T1000 (cell line): ENCODE measurements around the gene MBD1.
"Not testable (repeated sequence)": the region's sequence is repeated elsewhere in the genome, so short reads cannot be mapped to it uniquely, and the experiment has no call there.

ENCODE experiments used
- DNase-seq: peaks from one replicate; lab custom pipeline; 2025; ENCODE audit warnings: mixed read lengths; lab: John Stamatoyannopoulos, UW

MBD1 gene

DNA sequence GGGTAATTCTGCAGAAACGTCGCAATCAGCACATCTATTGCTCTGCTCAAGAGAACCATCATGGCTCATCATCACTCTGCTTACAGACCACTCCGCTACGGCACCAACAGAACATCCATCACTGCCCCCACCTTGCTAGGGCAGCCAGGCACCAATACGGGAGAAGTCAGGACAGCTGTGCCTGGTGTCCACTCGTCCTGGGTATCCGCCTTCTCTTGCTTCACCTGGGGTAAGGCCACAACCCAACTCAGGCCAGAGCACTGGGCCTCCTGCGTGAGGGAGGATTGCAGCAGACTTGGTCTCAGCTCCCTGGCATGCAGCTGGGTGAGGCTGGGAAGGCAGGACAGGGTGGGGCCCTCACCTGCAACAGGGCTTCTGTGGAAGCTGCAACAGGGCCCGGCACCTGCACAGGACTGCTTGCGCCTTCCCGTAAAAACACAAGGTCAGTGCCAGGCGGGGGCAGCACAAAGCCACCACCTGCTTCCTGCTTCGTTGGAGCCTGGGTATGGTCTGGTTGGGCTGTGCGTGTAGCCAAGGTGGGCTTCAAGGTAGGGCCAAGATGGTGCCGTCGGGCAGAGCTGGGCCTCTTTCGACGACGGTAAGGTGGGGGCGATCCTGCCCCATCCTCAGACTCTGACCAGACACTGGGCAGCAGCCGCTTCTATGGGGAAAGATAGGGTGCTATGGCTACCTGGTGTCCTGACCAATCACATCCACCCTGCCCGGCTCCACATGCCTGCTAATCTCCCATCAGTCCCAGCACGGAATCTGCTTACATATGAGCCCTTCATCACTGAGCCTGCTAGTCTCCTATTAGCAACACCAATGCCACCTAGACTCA, 7.9 kb downstream of the MBD1 start:
- no peak for DNase-seq

DNA sequence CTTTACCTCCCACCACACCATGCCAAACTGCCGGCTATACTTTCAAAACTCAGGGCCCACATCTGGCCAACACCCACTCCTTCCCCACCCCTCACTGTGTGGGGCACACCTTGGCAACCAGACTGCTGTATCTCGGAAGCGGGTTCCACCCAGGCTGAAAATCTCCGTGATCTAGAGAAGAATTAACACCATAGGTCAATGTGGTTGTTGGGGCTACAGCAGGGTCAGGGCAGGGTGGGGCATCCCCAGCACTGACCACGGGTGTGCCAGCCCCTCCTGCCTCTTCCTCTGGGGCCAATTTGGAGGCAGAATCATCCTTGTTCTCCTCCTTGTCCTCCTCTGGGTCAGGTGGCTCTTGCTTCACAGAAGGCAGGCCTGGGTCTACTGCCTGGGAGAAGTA, 8.8 kb downstream of the MBD1 start:
- DNase-seq, result no peak

DNA sequence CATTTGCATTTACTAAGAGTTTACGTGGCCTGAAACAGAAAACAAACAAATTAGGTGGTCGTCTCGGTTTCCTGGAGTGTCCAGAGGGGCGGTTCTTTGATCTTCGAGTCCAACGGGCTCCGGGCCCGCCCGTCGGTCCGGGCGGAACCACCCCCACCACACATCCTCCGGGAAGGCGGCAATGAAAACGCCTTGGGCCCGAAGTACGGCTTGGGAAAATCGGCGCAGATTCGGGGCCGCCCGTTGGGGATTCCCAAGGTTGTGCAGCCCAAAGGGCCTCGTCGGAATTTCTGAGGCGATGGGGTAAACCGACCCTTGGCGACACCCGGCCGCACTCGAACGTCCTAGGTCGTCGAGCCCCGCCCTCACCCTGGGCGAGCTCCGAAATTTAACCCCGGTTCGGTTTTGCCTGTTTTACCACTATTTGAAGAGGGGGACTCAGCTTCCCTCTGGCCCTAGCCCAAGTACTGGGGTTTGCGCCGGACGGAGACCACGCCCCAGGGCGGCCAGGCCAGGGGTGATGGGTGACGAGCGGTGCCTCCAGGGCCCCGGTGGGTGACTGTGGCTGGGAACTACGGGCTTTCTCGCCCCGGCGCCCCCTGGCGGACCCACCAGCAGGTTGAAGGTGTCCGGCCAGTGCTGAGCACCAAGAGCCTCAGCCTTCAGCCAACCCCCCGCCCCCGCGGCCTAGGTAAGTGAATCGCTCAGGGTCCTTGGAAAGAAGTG, 13.1 kb downstream of the MBD1 start:
- DNase-seq, result peak; percentile 5

DNA sequence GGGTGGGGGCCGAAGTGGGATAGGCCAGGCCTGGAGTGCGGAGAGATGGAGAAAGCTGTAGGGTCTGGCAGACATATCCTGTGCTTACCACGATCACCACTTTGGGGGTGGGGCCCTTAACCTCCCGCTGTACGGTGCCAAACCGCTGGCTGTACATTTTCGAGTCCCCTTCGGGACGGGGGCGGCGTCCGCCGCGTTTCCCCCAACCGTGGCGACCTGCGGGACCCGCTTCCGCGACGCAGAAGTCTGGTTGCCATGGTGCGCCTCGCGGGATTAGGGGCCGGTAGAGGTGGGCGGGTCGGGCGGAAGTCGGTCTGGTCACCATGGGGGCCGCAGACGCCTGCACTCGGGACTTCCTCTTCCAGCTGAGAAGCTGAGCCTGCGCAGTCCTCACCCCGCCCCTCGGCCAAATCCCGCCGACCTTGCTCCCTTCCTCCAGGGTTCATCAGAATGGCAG, 15.0 kb downstream of the MBD1 start, which contains the start of gene CFAP53:
CFAP53 (minus strand) TSS at position 248 of the 457 bp plus-strand sequence; CDS start at position 157, 91 bp downstream.
- peak; percentile 42 for DNase-seq

DNA sequence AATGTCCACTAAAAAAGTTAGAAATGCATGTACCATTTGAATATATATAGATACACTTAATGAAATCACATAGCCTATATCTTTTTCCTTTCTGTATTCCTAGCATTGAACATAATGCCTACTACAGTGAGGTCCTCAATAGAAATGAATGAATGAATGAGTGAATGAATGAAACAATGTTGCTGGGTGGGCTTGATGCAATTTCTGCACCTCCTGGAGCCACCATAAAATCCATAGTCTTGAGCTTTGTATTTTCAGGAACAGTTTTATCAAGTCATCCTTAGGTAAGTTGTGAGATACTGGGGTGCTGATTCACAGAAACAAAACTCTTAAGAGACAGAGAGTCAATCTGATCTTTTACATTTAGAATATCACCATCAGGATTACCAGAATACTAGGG, 18.3 kb downstream of the MBD1 start:
- no peak for DNase-seq

DNA sequence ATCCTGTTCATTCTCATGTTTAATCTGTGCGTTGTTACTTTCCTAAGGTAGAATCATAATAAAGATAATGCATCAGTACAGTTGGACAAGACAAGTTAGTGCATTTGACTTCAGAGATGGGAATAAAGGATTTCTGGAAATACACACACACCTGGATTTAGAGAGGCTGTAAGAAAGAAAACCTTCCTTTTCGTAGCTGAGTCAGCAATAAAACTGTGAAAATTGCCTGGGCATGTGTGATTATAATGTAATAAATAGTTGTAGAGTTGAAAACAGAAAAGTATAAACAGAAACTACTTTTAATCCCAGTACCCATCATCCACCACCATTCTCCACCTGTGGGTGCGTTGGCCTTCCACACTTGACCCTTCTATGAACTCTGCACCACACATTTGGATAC, 30.4 kb downstream of the MBD1 start:
- DNase-seq, result no peak

DNA sequence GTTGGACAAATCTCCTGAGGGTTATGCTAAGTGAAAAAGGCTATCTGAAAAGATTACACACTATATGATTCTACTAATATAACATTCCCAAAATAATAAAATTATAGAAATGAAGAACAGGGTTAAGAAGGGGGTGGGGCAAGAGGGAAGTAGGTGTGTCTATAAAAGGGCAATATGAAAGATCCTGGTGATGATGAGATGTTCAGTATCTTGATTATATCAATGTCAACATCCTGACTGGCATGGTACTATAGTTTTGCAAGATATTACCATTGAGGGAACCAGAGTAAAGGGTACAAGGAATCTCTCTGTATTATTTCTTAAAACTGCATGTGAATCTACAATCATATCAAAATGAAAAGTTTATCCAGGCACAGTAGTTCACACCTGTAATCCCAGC, 31.7 kb downstream of the MBD1 start:
- no peak for DNase-seq

DNA sequence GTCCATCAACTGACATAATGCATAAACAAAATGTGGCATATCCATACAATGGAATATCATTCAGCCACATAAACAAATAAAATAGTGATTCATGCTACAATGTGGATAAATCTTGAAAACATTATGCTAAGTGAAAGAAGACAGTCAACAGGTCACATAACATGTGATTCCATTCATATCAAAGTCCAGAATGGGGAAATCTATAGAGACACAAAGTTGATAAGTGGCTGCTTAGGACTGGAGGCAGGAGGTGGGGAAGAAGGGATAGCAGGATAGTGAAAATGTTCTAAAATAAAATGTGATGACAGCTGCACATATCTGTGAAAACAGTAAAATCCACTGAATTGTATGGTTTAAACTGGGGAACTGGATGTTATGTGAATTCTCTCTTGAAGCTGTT, 33.8 kb downstream of the MBD1 start:
- DNase-seq, result no peak

DNA sequence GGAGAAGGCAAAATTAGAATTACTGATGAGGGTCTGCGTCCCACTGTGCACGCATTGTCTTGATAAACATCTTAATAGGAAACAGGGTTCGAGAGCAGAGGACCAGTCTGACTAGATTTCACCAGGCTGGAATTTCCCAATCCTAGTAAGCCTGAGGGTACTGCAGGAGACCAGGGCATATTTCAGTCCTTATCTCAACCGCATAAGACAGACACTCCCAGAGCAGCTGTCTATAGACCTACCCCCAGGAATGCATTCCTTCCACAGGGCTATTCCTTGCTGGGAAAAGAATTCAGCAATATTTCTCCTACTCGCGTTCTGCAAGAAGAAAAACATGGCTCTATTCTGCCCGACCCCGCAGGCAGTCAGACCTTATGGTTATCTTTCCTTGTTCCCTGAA, 39.6 kb downstream of the MBD1 start:
- DNase-seq, result not testable (repeated sequence)

DNA sequence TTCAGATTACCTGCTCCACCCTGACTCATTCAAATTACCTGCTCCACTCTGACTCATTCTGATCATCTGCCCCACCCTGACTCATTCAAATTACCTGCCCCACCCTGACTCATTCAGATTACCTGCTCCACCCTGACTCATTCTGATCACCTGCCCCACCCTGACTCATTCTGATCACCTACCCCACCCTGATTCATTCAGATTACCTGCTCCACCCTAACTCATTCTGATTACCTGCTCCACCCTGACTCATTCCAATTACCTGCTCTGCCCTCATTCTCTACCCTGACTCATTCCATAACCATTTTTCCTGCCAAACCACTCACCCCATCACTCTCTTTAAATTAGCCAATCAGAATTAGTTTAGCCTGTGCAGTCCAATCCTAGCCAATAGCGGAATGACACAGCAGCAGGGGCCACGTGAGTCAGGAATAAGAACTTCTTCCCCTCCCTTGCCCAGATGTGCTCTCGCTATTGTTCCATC, 41.2 kb downstream of the MBD1 start:
- DNase-seq, result no peak

DNA sequence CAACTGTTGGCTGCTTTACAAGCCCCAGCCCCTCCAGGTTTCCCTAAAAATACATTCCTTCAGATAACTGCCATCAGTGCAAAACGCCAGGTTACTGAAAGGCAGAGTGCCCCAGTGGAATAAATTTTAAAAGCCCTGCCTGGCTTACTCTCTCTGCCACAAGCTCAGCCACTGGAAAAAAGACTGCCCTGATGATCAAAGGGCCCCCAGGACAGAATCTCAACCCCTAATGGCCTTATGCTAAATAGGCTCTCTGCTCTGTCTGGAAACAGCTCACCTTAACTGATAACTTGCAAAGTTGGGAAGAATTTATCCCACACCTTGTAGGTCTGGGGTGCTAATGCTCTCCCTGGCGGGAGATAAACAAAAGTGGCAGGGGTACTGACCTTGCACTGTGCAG, 48.9 kb downstream of the MBD1 start:
- DNase-seq, result no peak

DNA sequence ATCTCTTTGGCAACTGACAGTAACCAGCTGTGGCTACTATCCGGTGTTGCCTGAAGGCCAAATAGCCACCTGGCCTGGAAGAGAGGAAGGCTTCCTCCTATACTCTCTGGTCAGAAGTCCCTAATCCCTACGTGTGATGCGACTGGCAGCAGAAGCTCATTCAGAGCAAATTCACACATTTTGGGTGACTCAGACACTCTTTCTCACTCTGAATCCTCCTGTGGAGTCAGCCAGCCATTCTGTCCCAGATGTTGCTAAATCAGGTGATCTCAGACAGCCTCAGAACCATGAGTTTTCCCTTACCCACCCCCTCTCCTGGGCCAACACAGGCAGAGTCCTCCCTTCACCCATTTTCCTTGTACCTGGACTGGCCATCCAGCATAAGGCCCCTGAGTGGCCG, 49.7 kb downstream of the MBD1 start:
- no peak for DNase-seq

DNA sequence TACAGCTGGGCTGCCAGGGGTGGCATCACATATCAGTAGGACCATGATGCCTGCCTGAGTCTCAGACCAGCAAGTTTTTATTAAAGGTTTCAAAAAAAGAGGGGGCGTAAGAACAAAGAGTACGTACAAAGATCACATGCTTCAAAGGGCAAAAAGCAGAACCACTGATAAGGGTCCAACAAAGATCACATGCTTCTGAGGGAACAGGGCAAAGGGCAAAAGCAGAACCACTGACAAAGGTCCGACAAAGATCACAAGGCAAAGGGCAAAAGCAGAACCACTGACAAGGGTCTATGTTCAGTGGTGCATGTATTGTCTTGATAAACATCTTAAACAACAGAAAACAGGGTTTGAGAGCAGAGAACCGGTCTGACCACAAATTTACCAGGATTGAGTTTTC, 61.1 kb downstream of the MBD1 start:
- DNase-seq, result not testable (repeated sequence)
